Mucosa of descending colon (tissue), 3 donors: ENCODE measurements around the gene KIF21B. TPM values are rescaled to one million over a fixed set of nuclear protein-coding genes. Genes with fewer than 3 reads are reported as not detected.

ENCODE experiments used
- ATAC-seq: fragments of 200-7000 bp; cut with Tn5 transposase; one replicate; pipeline ENCODE4 v1.9.1; 2020; ENCODE audit warnings: mild to moderate bottlenecking, moderate library complexity
- DNase-seq, 3 donors: peaks; one replicate each; pipeline ENCODE4 v3.0.0-alpha.2; 2020
- H3K36me3 ChIP-seq: fragments of 200-600 bp; one replicate; pipeline ENCODE4 v1.8.0; 2021; ENCODE audit warnings: low read depth, mild to moderate bottlenecking
- H3K4me1 ChIP-seq: fragments of 200-600 bp; one replicate; pipeline ENCODE4 v1.8.0; 2021; ENCODE audit warnings: low read depth, mild to moderate bottlenecking
- H3K4me3 ChIP-seq: fragments of 200-600 bp; one replicate; pipeline ENCODE4 v1.8.0; 2021; ENCODE audit warnings: mild to moderate bottlenecking
- H3K9me3 ChIP-seq: fragments of 200-600 bp; one replicate; pipeline ENCODE4 v1.8.0; 2021; ENCODE audit warnings: mild to moderate bottlenecking
- intact Hi-C, 2 donors: fragments of 100-400 bp; cut with DNase I in 1 of 2; cut with micrococcal nuclease in 1 of 2; formaldehyde crosslinking; loops; one replicate each; pipeline versions ENCODE4 v1.11.0 to v1.11.1; 2022; cut with DNase I, micrococcal nuclease
- total RNA-seq, 3 donors: library from RNA; stranded (reverse); fragmentation: NEBNext Ultra II Directional in 2 of 3; extraction: Animal tissue kit (Norgen Biotek cat#: 25700) in 2 of 3; gene quantifications; one replicate each; pipeline versions ENCODE4 v1.2.1 to v1.2.4, GENCODE V29; 2021 to 2023
- TF ChIP-seq, protein P1 (sequence below): fragments of 200-600 bp; IDR thresholded peaks from one replicate; pipeline ENCODE4 v1.8.0; 2022; ENCODE audit warnings: antibody characterized with exemption, mild to moderate bottlenecking
- donor health status: DM: no; HTN: no; CAD: no; lungs with moderate emphysema.
- donor health status: DM: no; HTN: no; CAD: no.
- donor health status: DM: no; HTN: yes; CAD: no.

KIF21B gene
- total RNA-seq, 3 donors from 2014 or later: 3.2 to 10.5 (median 4.0) TPM

DNA sequence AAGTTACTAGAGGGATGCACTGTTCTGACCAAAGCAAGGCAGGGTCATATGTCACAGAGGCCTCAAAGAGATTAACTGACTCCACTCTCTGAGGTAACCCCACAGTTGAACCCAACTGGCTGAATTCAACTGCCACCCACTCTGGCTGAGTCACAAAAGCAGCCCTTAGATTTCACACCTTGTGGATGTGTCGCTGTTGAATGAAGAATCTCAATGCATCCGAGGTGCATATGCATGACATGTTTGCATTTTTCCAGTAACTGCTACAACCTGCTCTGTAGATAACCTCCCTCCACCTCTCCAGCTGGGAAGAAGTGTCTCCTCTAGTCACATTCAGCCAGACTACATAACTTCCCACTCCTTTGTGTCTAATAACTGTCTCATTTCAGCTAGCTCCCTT, 27.9 kb upstream of the KIF21B start:
- TF ChIP-seq, protein P1, sequence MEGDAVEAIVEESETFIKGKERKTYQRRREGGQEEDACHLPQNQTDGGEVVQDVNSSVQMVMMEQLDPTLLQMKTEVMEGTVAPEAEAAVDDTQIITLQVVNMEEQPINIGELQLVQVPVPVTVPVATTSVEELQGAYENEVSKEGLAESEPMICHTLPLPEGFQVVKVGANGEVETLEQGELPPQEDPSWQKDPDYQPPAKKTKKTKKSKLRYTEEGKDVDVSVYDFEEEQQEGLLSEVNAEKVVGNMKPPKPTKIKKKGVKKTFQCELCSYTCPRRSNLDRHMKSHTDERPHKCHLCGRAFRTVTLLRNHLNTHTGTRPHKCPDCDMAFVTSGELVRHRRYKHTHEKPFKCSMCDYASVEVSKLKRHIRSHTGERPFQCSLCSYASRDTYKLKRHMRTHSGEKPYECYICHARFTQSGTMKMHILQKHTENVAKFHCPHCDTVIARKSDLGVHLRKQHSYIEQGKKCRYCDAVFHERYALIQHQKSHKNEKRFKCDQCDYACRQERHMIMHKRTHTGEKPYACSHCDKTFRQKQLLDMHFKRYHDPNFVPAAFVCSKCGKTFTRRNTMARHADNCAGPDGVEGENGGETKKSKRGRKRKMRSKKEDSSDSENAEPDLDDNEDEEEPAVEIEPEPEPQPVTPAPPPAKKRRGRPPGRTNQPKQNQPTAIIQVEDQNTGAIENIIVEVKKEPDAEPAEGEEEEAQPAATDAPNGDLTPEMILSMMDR: no peak
- intact Hi-C loops: no loop called here
- Histone ChIP-seq H3K9me3 (no peaks in the 10 kb centered on the region), H3K36me3 (no peaks in the 10 kb centered on the region), H3K4me1 (no peaks in the 10 kb centered on the region), H3K4me3 (no peak overlapping the region)
- no peak for ATAC-seq
- no peak for DNase-seq

DNA sequence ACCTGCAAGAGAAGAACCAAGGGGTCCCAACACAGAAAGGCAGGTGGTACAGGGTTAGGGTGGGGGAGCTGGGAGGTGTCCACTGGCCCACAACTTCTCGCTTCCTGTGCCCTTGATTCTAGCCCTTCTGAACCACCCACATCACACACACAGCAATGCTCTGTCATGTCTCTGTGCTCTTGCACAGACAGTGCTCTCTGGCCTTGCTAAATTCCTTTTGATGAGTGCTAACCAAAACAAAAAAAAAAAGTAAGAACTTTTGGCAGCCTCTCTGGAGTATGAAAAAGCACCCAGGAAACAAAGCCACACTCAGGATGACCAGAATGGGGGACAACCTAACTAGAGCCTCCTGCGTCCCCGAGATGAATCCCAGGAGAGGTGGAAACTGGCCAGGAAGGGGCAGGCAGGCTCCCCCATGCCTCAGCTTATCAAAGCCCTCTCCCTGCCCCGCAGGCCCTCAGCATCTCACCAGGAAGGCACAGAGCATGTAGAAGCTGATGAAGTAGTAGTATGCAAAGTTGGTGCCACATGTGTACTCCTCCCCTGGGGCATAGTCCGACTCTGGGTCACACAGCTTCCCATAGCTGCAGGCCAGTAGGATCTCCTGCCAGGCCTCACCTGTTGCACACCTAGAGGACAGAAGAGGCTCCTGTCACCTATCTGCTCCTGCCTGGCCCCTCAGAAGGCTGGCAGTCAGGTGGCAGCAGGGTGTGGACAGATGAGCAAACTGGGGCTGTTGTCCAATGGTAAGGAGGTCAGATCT, 27.2 kb upstream of the KIF21B start:
- DNase-seq: no peak
- Histone ChIP-seq H3K4me3 (no peak overlapping the region), H3K4me1 (no peaks in the 10 kb centered on the region), H3K36me3 (no peaks in the 10 kb centered on the region), H3K9me3 (no peaks in the 10 kb centered on the region)
- peak; percentile 57 for ATAC-seq
- TF ChIP-seq, protein P1: no peak
- intact Hi-C loops: no loop called here

DNA sequence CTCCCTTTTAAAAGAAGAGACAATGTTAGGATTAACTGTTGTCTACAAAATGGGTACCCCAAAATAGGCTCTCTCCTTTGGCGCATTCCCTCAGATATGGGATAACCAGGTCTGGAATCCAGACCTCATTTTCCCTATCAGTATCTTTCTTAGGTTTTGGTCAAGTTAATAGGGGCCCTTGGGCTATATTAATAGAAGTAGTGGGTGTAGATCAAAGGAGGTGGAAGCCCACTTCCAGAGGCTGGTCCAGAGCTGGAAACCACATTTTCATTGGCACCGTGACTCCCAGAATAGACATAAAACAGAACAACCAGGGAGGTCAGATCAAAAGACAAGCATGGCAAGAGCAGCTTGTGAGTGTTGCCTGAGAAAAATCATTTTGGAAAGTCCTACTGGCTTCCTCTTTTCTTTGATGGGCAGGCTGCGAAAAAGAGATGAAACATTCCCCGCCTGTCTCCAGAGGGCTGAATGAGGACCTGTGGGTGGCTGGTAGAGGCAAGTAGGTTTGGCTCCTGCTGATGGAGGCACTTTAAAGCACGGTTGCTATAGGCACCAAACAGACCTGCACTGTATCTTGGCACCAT, 25.8 kb upstream of the KIF21B start:
- no peak for ATAC-seq
- no peak overlapping the region for H3K4me3 ChIP-seq

DNA sequence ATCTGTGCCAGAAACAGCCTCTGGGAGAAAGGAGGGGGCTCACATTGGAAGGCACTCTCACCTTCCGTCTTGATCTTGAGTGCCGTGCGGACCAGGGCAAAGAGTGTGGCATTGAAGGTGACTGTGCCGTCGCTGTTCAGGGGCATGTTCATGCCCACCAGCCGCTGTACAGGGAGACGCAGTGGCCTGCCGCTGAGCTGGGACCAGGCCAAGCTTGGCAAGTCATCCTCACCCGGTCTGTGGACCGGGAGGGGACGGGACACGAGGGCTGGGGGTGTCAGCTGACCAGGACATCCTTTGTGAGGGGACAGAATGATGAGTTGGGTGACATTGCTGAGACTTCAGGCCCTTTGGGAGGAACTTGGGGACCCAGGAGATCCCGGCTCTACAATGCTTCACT, 25.0 kb upstream of the KIF21B start:
- TF ChIP-seq, protein P1: no peak
- DNase-seq (no peak), ATAC-seq (no peak)
- Histone ChIP-seq H3K9me3 (no peaks in the 10 kb centered on the region), H3K4me1 (no peaks in the 10 kb centered on the region), H3K36me3 (no peaks in the 10 kb centered on the region), H3K4me3 (no peak overlapping the region)
- intact Hi-C loops: no loop called here

More for the DNA sequence above, 25.8 kb upstream of the KIF21B start:
- Histone ChIP-seq H3K36me3 (no peaks in the 10 kb centered on the region), H3K9me3 (no peaks in the 10 kb centered on the region), H3K4me1 (no peaks in the 10 kb centered on the region)
- TF ChIP-seq, protein P1: no peak
- DNase-seq: no peak
- intact Hi-C loops: no loop called here

DNA sequence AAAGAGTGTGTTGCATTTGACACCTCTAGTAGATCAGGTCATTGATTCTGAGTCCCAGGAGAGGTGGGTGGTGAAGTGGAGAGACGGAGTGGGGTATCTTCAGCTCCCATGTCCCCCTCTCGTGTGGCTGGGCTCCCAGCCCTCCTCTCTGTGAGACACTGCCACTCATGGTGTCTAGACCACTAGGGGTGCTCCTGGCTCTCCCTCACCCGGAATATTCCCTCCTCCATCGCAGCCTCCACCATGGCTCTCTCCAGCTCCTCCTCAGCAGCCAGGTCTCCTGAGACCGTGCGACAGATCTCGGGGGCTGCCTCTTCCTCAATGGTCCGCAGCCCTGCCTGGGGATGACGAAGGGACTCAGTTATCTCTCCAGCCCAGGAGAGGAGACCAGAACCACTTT, 20.6 kb upstream of the KIF21B start:
- Histone ChIP-seq H3K4me3 (no peak overlapping the region), H3K36me3 (no peaks in the 10 kb centered on the region), H3K9me3 (no peaks in the 10 kb centered on the region), H3K4me1 (peaks cover 7% of the 10 kb centered on the region)
- no peak for ATAC-seq
- TF ChIP-seq, protein P1: no peak
- DNase-seq: no peak
- intact Hi-C loops: loop anchor here (5.0 kb wide), 1 partner anchor 72 kb away; no protein-coding TSS in a partner anchor
